ENCODE measurements around the gene RACK1. TPM values are rescaled to one million over a fixed set of nuclear protein-coding genes. Genes with fewer than 3 reads are reported as not detected.
"Not testable (repeated sequence)": the region's sequence is repeated elsewhere in the genome, so short reads cannot be mapped to it uniquely, and the experiment has no call there.

Gene RACK1
- total and polyA plus RNA-seq, 10 donors = 1,202 to 3,598 (median 2,333) TPM

DNA sequence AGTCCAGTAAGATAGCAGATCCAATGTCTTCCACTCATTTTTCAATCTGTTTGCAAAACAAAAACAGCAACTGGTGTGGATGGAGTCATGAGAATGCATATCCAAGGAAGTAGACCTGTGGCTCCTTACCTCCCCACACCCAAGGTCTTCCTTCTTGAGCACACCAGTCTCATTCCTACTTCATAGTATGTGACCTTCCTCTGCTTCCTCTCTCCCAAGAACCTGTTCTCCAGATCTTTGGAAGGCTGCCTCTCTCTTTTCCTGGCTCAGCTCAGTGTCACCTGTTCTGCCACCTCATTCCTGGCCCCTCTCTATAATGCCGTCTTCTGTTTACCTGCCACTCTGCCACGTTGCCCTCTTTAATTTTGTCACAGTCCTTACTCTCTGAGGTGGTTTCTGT lies 30.8 kb downstream of the RACK1 start:
- intact Hi-C loops (cut with DNase I; ENCODE audit: low total_unique reads) = no loop called here

DNA sequence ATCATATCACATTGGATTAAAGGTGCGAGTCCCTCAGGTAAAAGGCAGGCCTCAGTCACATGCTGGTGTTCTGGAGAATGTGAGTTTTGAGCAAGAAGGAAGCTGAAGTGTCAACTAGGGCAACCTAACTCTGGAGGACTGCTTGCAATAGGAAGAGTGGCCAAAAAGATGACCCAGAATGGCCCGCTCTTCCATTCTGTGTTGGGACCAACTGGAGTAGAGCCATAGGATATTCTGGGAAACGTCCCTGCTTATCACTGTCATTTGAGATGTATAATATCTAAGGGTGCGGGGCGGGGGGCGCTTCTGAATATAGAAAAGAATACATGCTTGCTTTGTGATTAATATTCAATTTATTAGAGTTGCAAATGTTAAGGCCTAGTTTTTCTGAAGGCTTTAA lies 31.6 kb downstream of the RACK1 start:
- Histone ChIP-seq H3K4me1 (peaks cover 0 to 26% (median 20%) of the 10 kb centered on the region in 6 donors), H3K27ac (no peak overlapping the region), H3K9me3 (peaks cover 0 to 10% (median 0%) of the 10 kb centered on the region in 8 donors), H3K27me3 (replicated peaks in 1 of 7) (peaks cover 0 to 3% (median 0%) of the 10 kb centered on the region in 7 donors), H3K4me3 (no peak overlapping the region), H3K36me3 (no peaks in the 10 kb centered on the region)
- intact Hi-C loops (cut with DNase I; ENCODE audit: low total_unique reads) = no loop called here
- WGBS, 5 donors = 93 to 96% (median 95%) methylated on average over 6 of the region's 6 CpGs
- no peak for DNase-seq
- no peak for TF ChIP-seq POLR2AphosphoS5 (IDR thresholded peaks at IDR 0.05)
- TF ChIP-seq, protein P1, sequence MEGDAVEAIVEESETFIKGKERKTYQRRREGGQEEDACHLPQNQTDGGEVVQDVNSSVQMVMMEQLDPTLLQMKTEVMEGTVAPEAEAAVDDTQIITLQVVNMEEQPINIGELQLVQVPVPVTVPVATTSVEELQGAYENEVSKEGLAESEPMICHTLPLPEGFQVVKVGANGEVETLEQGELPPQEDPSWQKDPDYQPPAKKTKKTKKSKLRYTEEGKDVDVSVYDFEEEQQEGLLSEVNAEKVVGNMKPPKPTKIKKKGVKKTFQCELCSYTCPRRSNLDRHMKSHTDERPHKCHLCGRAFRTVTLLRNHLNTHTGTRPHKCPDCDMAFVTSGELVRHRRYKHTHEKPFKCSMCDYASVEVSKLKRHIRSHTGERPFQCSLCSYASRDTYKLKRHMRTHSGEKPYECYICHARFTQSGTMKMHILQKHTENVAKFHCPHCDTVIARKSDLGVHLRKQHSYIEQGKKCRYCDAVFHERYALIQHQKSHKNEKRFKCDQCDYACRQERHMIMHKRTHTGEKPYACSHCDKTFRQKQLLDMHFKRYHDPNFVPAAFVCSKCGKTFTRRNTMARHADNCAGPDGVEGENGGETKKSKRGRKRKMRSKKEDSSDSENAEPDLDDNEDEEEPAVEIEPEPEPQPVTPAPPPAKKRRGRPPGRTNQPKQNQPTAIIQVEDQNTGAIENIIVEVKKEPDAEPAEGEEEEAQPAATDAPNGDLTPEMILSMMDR (IDR thresholded peaks at IDR 0.05 in 8 of 11, conservative IDR thresholded peaks at IDR 0.05 in 3 of 11) = no peak
- no peak for TF ChIP-seq POLR2A (IDR thresholded peaks at IDR 0.05)

More for the DNA sequence above, 30.8 kb downstream of the RACK1 start:
- TF ChIP-seq POLR2A (IDR thresholded peaks at IDR 0.05) = no peak
- no peak for TF ChIP-seq POLR2AphosphoS5 (IDR thresholded peaks at IDR 0.05)
- TF ChIP-seq, protein P1 (IDR thresholded peaks at IDR 0.05 in 8 of 11, conservative IDR thresholded peaks at IDR 0.05 in 3 of 11) = no peak
- DNase-seq = no peak
- H3K27me3 ChIP-seq (replicated peaks in 1 of 7) = peaks cover 0 to 12% (median 0%) of the 10 kb centered on the region in 7 donors
- H3K36me3 ChIP-seq = no peaks in the 10 kb centered on the region
- peaks cover 5 to 26% (median 21%) of the 10 kb centered on the region in 6 donors for H3K4me1 ChIP-seq
- peaks cover 0 to 10% (median 0%) of the 10 kb centered on the region in 8 donors for H3K9me3 ChIP-seq
- no peak overlapping the region for H3K4me3 ChIP-seq
- 76 to 87% (median 78%) methylated on average over 2 of the region's 2 CpGs for WGBS, 5 donors
- H3K27ac ChIP-seq = no peak overlapping the region

- no peak for DNase-seq
- TF ChIP-seq POLR2A (IDR thresholded peaks at IDR 0.05) (no peak), POLR2AphosphoS5 (IDR thresholded peaks at IDR 0.05) (no peak)
- Histone ChIP-seq H3K36me3 (no peaks in the 10 kb centered on the region), H3K27me3 (replicated peaks in 1 of 7) (peaks cover 0 to 11% (median 0%) of the 10 kb centered on the region in 7 donors), H3K4me1 (peaks cover 4 to 26% (median 21%) of the 10 kb centered on the region in 6 donors), H3K4me3 (no peak overlapping the region), H3K9me3 (peaks cover 0 to 10% (median 0%) of the 10 kb centered on the region in 8 donors), H3K27ac (no peak overlapping the region)
- WGBS, 5 donors = 49 to 66% (median 62%) methylated on average over 7 of the region's 7 CpGs
- intact Hi-C loops (cut with DNase I; ENCODE audit: low total_unique reads) = no loop called here
Observed at GRCh38 chr5:181211208-181211607, 32.5 kb downstream of the RACK1 start.

GRCh38 chr5:181210698-181211097 lies 33.0 kb downstream of the RACK1 start:
- H3K27ac ChIP-seq; DNase-seq; H3K4me3 ChIP-seq; intact Hi-C loops (cut with DNase I; ENCODE audit: low total_unique reads); H3K9me3 ChIP-seq; H3K36me3 ChIP-seq: not testable (repeated sequence)
- peaks cover 0 to 16% (median 0%) of the 10 kb centered on the region in 7 donors for H3K27me3 ChIP-seq (replicated peaks in 1 of 7)
- 81 to 88% (median 86%) methylated on average over 17 of the region's 17 CpGs for WGBS, 5 donors
- peaks cover 8 to 26% (median 21%) of the 10 kb centered on the region in 6 donors for H3K4me1 ChIP-seq

GRCh38 chr5:181210148-181210547 lies 33.6 kb downstream of the RACK1 start:
- peaks cover 11 to 31% (median 27%) of the 10 kb centered on the region in 6 donors for H3K4me1 ChIP-seq
- H3K4me3 ChIP-seq; H3K9me3 ChIP-seq; intact Hi-C loops (cut with DNase I; ENCODE audit: low total_unique reads); H3K27ac ChIP-seq; DNase-seq; H3K36me3 ChIP-seq: not testable (repeated sequence)
- H3K27me3 ChIP-seq (replicated peaks in 1 of 7) = peaks cover 0 to 21% (median 3%) of the 10 kb centered on the region in 7 donors
- 78 to 88% (median 83%) methylated on average over 11 of the region's 11 CpGs for WGBS, 5 donors

GRCh38 chr5:181209006-181209405 lies 34.7 kb downstream of the RACK1 start:
- DNase-seq; H3K9me3 ChIP-seq; H3K4me3 ChIP-seq; H3K36me3 ChIP-seq; intact Hi-C loops (cut with DNase I; ENCODE audit: low total_unique reads); H3K27ac ChIP-seq: not testable (repeated sequence)
- Histone ChIP-seq H3K27me3 (replicated peaks in 1 of 7) (peaks cover 0 to 33% (median 11%) of the 10 kb centered on the region in 7 donors), H3K4me1 (peaks cover 12 to 42% (median 38%) of the 10 kb centered on the region in 6 donors)
- whole genome bisulfite sequencing, 5 donors = 84 to 92% (median 89%) methylated on average over 24 of the region's 24 CpGs

Data from spleen (tissue), 11 donors.